Astrocyte of the hippocampus (primary cell): ENCODE measurements around the gene ILRUN.
"Not testable (repeated sequence)": the region's sequence is repeated elsewhere in the genome, so short reads cannot be mapped to it uniquely, and the experiment has no call there.

ENCODE experiments used
- DNase-seq: peaks from one replicate; pipeline ENCODE4 v3.0.0; 2011; ENCODE audit warnings: low read depth, low spot score

ILRUN gene

GRCh38 chr6:34696739-34697543 lies at the start of gene ILRUN:
TSS of gene ILRUN (minus strand) at chr6:34696767. CDS start at chr6:34696603, 164 bp downstream.
- DNase-seq = peak; percentile 99

DNA sequence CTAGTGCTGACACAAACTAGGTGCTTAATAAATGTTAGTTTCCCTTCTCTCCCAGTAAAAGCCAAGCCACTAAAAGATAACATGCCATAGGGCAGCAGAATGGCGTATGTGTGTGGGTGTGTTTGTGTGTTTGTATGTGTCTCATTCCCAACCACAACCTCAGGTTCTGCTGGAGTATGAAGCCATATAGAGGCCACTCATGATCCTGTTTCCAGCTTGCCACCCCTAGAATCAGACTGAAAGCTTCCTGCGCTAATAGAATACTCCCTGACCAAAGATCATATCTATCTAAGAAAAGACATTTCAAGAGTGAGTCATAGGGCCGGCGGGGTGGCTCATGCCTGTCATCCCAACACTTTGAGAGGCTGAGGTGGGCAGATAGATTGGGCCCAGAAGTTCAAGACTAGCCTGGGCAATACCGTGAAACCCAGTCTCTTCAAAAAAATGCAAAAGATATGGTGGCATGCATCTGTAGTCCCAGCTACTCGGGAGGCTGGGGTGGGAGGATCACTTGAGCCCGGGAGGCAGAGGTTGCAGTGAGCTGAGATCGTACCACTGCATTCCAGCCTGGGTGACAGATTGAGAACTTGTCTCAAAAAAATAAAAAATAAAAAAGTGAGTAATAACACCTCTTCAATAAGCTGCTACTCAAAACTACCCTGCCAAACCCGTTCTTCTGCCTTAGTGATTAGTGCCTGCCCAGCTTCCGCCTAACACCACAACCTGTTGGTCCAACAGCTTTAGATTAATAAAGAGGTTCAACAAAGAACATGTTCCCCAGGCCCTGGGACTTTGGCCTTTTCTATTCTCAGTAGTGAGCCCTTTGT lies 48.9 kb upstream of the ILRUN start:
- no peak for DNase-seq

DNA sequence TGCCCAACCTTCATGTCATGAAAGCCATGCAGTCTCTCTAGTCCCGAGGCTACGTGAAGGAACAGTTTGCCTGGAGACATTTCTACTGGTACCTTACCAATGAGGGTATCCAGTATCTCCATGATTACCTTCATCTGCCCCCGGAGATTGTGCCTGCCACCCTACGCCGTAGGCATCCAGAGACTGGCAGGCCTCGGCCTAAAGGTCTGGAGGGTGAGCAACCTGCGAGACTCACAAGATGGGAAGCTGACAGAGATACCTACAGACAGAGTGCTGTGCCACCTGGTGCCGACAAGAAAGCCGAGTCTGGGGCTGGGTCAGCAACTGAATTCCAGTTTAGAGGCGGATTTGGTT lies 47.7 kb upstream of the ILRUN start:
- not testable (repeated sequence) for DNase-seq

GRCh38 chr6:34743625-34744293 lies 47.2 kb upstream of the ILRUN start:
- no peak for DNase-seq

GRCh38 chr6:34742094-34742493 lies 45.5 kb upstream of the ILRUN start:
- DNase-seq = no peak

GRCh38 chr6:34736823-34737222 lies 40.3 kb upstream of the ILRUN start:
- DNase-seq = no peak

DNA sequence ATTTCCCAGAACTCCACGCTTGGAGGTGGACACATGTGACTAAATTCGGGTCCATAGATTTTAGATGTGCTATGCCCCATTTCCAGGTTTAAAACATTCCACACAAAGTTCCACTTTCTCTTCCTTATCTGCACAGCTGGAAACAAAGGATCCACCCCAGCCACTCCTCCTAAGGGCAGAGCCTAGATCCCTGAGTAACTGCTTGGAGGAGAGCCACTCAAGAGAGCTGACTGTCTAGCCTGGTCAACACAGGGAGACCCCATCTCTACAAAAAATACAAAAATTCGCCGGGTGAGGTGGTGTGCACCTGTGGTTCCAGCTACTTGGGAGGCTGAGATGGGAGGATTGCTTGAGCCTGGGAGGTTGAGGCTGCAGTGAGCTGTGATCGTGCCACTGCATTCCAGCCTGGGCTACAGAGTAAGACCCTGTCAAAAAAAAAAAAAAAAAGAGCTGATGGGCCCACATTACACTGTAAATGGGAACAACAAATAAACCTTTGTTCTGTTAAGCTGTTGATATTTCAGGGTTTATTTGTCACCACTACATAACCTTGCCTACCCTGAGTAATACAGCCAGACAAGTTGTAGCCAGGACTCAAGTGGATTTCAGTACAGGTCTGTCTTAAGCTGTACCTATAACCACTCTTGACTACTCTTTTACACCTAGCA lies 35.0 kb upstream of the ILRUN start:
- no peak for DNase-seq

DNA sequence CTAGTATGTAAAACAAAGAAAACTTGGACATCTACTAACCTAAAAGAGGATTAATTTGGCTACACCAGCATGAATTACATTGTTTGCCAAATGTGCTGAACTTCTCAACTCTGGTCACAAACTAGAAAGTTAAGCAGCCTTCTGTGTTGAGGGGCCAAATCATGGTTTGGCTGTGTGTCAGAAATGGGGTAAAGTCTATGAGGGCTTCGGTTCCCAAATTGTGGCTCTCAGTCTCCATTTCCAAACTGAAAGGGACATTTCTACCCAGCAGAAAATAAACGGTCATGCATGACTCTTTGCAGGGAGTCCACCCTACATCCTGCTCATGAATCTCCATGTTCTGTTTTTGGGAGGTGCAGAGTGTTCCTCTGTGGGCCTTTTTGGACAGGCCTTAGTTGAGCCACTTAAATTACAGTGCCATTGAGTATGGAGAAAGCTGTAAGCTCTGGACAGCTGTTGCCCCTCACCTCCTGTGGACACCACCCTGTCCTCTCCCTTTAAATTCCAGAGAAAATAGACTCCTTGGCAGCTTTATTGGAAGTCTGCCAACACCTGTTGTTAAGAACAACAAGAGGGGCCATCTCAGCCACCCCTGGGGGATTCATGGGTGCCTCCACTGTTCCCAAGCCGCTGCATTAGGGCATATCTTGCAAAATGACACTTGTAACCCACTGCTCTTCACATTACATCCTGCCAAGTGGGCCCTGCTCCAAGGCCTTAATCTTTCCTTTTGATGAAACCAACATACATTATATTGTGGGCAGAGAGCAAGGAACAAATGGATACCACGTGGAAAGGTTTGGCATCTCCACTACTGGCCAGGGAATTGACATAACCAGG lies 33.3 kb upstream of the ILRUN start:
- DNase-seq = no peak

GRCh38 chr6:34726055-34726454 lies 29.5 kb upstream of the ILRUN start:
- no peak for DNase-seq

- DNase-seq = no peak
Observed at GRCh38 chr6:34723203-34723602, 26.6 kb upstream of the ILRUN start.

DNA sequence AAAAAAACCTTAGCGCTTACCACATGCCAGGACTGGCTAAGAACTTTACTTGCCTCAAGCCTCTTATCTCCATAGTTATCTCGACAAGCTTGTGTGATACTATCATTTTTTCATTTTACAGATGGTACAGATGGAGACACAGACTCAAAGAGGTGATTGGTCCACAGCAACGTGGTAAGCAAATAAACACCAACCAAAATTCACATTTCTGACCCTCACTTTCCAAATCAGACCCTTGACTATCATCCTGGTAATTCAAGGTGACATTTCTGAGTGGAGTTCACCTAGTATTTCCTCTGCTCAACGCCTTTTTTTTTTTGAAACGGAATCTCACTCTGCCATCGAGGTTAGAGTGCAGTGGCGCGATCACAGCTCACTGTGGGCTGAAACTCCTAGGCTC lies 25.9 kb upstream of the ILRUN start:
- no peak for DNase-seq

DNA sequence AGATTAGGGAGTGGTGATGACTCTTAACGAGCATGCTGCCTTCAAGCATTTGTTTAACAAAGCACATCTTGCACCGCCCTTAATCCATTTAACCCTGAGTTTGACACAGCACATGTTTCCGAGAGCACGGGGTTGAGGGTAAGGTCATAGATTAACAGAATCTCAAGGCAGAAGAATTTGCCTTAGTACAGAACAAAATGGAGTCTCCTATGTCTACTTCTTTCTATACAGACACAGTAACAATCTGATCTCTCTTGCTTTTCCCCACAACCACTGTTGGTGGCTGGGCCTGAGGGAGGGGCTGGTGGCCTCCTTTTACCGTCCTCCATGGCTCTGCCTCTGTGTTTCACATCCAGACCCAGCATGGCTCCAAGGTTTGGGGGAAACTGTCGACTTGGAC lies 23.6 kb upstream of the ILRUN start:
- not testable (repeated sequence) for DNase-seq

- DNase-seq = not testable (repeated sequence)
Observed at GRCh38 chr6:34719646-34720045, 23.1 kb upstream of the ILRUN start.

GRCh38 chr6:34718976-34719375 lies 22.4 kb upstream of the ILRUN start:
- DNase-seq = no peak

- no peak for DNase-seq
Observed at GRCh38 chr6:34717466-34717865, 20.9 kb upstream of the ILRUN start.

- no peak for DNase-seq
Observed at GRCh38 chr6:34714663-34715062, 18.1 kb upstream of the ILRUN start.

GRCh38 chr6:34712881-34713280 lies 16.3 kb upstream of the ILRUN start:
- DNase-seq = not testable (repeated sequence)

- peak; percentile 52 for DNase-seq
Observed at GRCh38 chr6:34709386-34709785, 12.8 kb upstream of the ILRUN start.

- peak; percentile 33 for DNase-seq
Observed at GRCh38 chr6:34705241-34705640, 8.7 kb upstream of the ILRUN start.

DNA sequence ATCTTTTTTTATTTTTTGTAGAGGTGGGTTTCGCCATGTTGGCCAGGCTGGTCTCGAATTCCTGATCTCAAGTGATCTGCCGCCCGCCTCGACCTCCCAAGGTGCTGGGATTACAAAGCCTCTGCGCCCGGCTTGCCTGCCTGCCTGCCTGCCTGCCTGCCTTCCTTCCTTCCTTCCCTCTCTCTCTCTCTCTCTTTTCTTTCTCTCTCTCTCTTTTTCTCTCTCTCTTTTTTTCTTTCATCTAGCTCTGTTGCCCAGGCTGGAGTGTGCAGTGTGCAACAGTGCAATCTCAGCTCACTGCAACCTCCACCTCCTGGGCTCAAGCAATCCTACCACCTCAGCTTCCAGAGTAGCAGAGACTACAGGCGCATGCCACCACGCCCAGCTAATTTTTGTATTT lies 4.6 kb upstream of the ILRUN start:
- no peak for DNase-seq
